HL-60 (cell line): ENCODE data around the gene TMIE.

Source experiments
- DNase-seq, 2 experiments: peaks; one replicate each; pipeline ENCODE4 v3.0.0-alpha.2; 2010 to 2020; ENCODE audit warnings: low read depth in 1 of 2, low spot score in 1 of 2
- H3K27ac ChIP-seq: fragments of 250-450 bp; sonication (Bioruptor Pico); replicated peaks from 2 replicates; pipeline ENCODE4 v1.5.1; 2020; ENCODE audit warnings: mild to moderate bottlenecking, moderate library complexity
- H3K27me3 ChIP-seq: fragments of 250-450 bp; sonication (Bioruptor Pico); 2 replicates; pipeline ENCODE4 v1.5.1; 2021; ENCODE audit warnings: mild to moderate bottlenecking, moderate library complexity; ENCODE audit not compliant: insufficient read depth, poor library complexity, severe bottlenecking
- H3K4me3 ChIP-seq: replicated peaks from 2 replicates; pipeline ENCODE4 v1.5.1; 2011; ENCODE audit warnings: mild to moderate bottlenecking, control low read depth, low read length; ENCODE audit not compliant: insufficient read depth
- GABPA ChIP-seq: IDR thresholded peaks from 2 replicates; pipeline ENCODE4 v1.6.1; 2012; ENCODE audit warnings: low read depth
- POLR2AphosphoS5 ChIP-seq: IDR thresholded peaks from 2 replicates; pipeline ENCODE4 v1.6.1; 2012; ENCODE audit warnings: low read depth
- SPI1 ChIP-seq: IDR thresholded peaks from 2 replicates; pipeline ENCODE4 v1.6.1; 2012; ENCODE audit warnings: low read depth, mild to moderate bottlenecking, borderline replicate concordance
- TF ChIP-seq, protein P1 (sequence below): IDR thresholded peaks from 2 replicates; pipeline ENCODE4 v1.6.1; 2012; ENCODE audit warnings: low read depth; ENCODE audit not compliant: insufficient replicate concordance
- TF ChIP-seq, protein P2 (sequence below): IDR thresholded peaks from one replicate; pipeline ENCODE4 v1.5.1; 2011; ENCODE audit warnings: low read length, control low read depth, inconsistent platforms; ENCODE audit not compliant: insufficient read depth

The TMIE gene

DNA sequence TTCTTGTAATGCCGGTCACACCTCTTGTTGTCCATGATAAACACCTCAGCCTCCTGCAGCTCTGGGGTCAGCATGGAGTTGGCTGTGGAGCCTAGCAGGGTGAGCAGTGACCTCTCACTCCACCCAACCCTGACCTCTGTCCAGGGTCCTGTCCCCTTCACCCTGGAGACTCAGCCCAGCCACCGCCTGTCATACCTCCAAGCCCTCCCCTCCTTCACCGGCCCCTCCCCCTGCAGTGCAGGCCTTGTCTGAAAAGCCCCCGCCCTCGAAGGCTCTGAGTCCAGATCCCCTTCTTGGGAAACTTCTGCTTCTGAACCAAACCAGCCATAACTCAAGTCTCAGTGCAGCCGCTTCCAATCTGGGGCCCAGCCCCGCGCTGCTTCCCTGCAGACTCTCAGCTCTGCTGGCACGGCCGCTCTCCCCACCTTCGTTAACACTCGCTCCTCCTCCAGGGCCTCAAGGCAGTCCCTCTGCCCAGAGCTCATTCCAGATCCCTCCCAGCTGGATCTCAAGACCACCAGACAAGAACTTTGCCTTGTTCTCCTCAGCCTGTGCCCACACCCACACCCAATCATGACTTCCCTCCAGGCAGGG, 41.9 kb downstream of the TMIE start:
- TF ChIP-seq, protein P1, sequence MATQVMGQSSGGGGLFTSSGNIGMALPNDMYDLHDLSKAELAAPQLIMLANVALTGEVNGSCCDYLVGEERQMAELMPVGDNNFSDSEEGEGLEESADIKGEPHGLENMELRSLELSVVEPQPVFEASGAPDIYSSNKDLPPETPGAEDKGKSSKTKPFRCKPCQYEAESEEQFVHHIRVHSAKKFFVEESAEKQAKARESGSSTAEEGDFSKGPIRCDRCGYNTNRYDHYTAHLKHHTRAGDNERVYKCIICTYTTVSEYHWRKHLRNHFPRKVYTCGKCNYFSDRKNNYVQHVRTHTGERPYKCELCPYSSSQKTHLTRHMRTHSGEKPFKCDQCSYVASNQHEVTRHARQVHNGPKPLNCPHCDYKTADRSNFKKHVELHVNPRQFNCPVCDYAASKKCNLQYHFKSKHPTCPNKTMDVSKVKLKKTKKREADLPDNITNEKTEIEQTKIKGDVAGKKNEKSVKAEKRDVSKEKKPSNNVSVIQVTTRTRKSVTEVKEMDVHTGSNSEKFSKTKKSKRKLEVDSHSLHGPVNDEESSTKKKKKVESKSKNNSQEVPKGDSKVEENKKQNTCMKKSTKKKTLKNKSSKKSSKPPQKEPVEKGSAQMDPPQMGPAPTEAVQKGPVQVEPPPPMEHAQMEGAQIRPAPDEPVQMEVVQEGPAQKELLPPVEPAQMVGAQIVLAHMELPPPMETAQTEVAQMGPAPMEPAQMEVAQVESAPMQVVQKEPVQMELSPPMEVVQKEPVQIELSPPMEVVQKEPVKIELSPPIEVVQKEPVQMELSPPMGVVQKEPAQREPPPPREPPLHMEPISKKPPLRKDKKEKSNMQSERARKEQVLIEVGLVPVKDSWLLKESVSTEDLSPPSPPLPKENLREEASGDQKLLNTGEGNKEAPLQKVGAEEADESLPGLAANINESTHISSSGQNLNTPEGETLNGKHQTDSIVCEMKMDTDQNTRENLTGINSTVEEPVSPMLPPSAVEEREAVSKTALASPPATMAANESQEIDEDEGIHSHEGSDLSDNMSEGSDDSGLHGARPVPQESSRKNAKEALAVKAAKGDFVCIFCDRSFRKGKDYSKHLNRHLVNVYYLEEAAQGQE, result peak; percentile 75
- TF ChIP-seq POLR2AphosphoS5, result no peak
- TF ChIP-seq GABPA, result no peak
- Histone ChIP-seq H3K27me3 (peaks cover 8% of the 10 kb centered on the region), H3K27ac (no peak overlapping the region), H3K4me3 (no peak overlapping the region)
- DNase-seq, result no peak

DNA sequence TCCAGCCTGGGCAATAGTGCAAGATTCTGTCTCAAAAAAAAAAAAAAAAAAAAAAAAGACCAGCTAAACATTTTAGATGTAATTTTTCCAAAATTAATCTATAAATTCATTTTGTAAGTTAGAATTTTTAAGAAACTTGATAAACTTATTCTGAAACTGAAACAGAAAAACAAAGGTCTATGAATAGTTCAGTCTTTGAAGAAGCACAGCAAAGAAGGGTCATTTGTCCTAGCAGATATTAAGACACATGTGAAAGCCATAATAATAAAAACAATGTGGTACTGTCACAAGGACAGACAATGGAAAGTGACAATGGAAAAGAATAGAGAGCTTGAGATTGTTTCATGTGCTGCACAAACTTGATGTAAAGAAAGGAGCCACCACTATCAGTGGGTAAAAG, 45.5 kb downstream of the TMIE start:
- TF ChIP-seq SPI1 (no peak), POLR2AphosphoS5 (no peak), GABPA (no peak)
- TF ChIP-seq, protein P2, sequence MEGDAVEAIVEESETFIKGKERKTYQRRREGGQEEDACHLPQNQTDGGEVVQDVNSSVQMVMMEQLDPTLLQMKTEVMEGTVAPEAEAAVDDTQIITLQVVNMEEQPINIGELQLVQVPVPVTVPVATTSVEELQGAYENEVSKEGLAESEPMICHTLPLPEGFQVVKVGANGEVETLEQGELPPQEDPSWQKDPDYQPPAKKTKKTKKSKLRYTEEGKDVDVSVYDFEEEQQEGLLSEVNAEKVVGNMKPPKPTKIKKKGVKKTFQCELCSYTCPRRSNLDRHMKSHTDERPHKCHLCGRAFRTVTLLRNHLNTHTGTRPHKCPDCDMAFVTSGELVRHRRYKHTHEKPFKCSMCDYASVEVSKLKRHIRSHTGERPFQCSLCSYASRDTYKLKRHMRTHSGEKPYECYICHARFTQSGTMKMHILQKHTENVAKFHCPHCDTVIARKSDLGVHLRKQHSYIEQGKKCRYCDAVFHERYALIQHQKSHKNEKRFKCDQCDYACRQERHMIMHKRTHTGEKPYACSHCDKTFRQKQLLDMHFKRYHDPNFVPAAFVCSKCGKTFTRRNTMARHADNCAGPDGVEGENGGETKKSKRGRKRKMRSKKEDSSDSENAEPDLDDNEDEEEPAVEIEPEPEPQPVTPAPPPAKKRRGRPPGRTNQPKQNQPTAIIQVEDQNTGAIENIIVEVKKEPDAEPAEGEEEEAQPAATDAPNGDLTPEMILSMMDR, result no peak
- TF ChIP-seq, protein P1, result no peak
- Histone ChIP-seq H3K27me3 (peaks cover 2% of the 10 kb centered on the region), H3K4me3 (no peak overlapping the region), H3K27ac (no peak overlapping the region)
- no peak for DNase-seq

DNA sequence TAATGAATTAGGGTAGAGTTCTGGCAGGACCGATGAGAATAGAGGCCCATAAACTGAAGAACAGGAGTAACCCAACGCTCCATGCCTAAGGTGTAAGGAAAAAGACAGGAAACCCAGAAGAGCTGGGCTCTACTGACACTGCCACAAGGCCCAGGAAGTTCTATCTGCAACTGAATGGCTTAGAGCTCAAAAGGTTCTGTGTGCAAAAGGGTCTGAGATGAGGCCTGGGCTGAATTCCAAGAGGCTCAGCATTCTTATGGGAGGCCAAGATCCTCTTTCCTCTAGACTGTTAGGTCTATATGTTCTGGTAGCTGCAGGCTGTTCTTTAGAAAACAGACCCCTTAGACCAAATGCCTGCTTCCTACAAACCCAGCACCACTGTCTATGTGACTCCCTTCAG, 47.0 kb downstream of the TMIE start:
- Histone ChIP-seq H3K4me3 (no peak overlapping the region), H3K27ac (no peak overlapping the region), H3K27me3 (peaks cover 2% of the 10 kb centered on the region)
- DNase-seq, result no peak
- TF ChIP-seq, protein P1, result no peak
- TF ChIP-seq, protein P2, result no peak
- TF ChIP-seq POLR2AphosphoS5, result no peak
- TF ChIP-seq GABPA, result no peak
- TF ChIP-seq SPI1, result no peak
